GM18499 (cell line): ENCODE measurements around the gene DPH6.

Source experiments
- ATAC-seq: cut with Tn5 transposase; IDR thresholded peaks from one replicate; pipeline ENCODE4 v1.9.1; 2021; ENCODE audit warnings: moderate number of reproducible peaks; ENCODE audit not compliant: insufficient read depth, unreplicated experiment

Gene DPH6

GRCh38 chr15:35491999-35492398 is 54.0 kb downstream of the DPH6 start:
- ATAC-seq: no peak

- no peak for ATAC-seq
Measured at GRCh38 chr15:35491173-35491572, 54.8 kb downstream of the DPH6 start.

GRCh38 chr15:35490511-35490910 is 55.5 kb downstream of the DPH6 start:
- ATAC-seq: no peak

- ATAC-seq: no peak
Measured at GRCh38 chr15:35487417-35487816, 58.5 kb downstream of the DPH6 start.

- ATAC-seq: no peak
Measured at GRCh38 chr15:35486296-35486695, 59.7 kb downstream of the DPH6 start.

GRCh38 chr15:35485411-35485810 is 60.6 kb downstream of the DPH6 start:
- no peak for ATAC-seq

GRCh38 chr15:35484231-35484945 is 61.6 kb downstream of the DPH6 start:
- no peak for ATAC-seq

GRCh38 chr15:35481992-35482391 is 64.0 kb downstream of the DPH6 start:
- no peak for ATAC-seq

- no peak for ATAC-seq
Measured at GRCh38 chr15:35481064-35481463, 64.9 kb downstream of the DPH6 start.

- ATAC-seq: no peak
Measured at GRCh38 chr15:35479423-35479822, 66.5 kb downstream of the DPH6 start.

- ATAC-seq: no peak
Measured at GRCh38 chr15:35477312-35478262, 68.4 kb downstream of the DPH6 start.

- ATAC-seq: no peak
Measured at GRCh38 chr15:35471024-35471423, 74.9 kb downstream of the DPH6 start.

- no peak for ATAC-seq
Measured at GRCh38 chr15:35470441-35470840, 75.5 kb downstream of the DPH6 start.

GRCh38 chr15:35466476-35466875 is 79.5 kb downstream of the DPH6 start:
- ATAC-seq: no peak

GRCh38 chr15:35465783-35466182 is 80.2 kb downstream of the DPH6 start:
- ATAC-seq: no peak

- no peak for ATAC-seq
Measured at GRCh38 chr15:35460616-35461015, 85.3 kb downstream of the DPH6 start.

GRCh38 chr15:35458176-35458856 is 87.6 kb downstream of the DPH6 start:
- no peak for ATAC-seq

- ATAC-seq: no peak
Measured at GRCh38 chr15:35455201-35455600, 90.8 kb downstream of the DPH6 start.

GRCh38 chr15:35450492-35450891 is 95.5 kb downstream of the DPH6 start:
- no peak for ATAC-seq

GRCh38 chr15:35448294-35448693 is 97.7 kb downstream of the DPH6 start:
- ATAC-seq: no peak

GRCh38 chr15:35445891-35446290 is 100.1 kb downstream of the DPH6 start:
- no peak for ATAC-seq
